GM13977 (cell line): ENCODE data around the gene GBA3.

Experiments
- DNase-seq: peaks from one replicate; pipeline ENCODE4 v3.0.0; 2012; ENCODE audit warnings: low spot score
- CTCF ChIP-seq: IDR thresholded peaks from 2 replicates; pipeline ENCODE4 v1.5.1; 2012; ENCODE audit warnings: mild to moderate bottlenecking, control low read depth; ENCODE audit not compliant: insufficient read depth; ENCODE audit errors: extremely low read depth, missing control alignments
- in situ Hi-C: fragments of 300-500 bp; cut with MboI; formaldehyde crosslinking; loops from one replicate; pipeline ENCODE4 v1.12.0; 2022; ENCODE audit warnings: low sequenced_read_pairs, low pct_unique_long_range_greater_than_20kb, mixed read lengths, inconsistent platforms; ENCODE audit not compliant: unreplicated experiment

GBA3 gene

GRCh38 chr4:22688236-22688635 is 4.5 kb upstream of the GBA3 start:
- TF ChIP-seq CTCF = no peak
- DNase-seq = no peak

GRCh38 chr4:22689428-22689827 is 3.3 kb upstream of the GBA3 start:
- TF ChIP-seq CTCF = no peak
- in situ Hi-C loops = loop anchor here (25.0 kb wide), 1 partner anchor 902 kb away; no protein-coding TSS in a partner anchor
- DNase-seq = no peak

More at GRCh38 chr4:22688236-22688635, 4.5 kb upstream of the GBA3 start:
- in situ Hi-C loops = loop anchor here (25.0 kb wide), 1 partner anchor 901 kb away; no protein-coding TSS in a partner anchor

GRCh38 chr4:22695029-22695428 is 2.3 kb downstream of the GBA3 start:
- in situ Hi-C loops = loop anchor here (10.0 to 25.0 kb wide), 2 partner anchors 270 to 908 kb away; no protein-coding TSS in a partner anchor
- no peak for TF ChIP-seq CTCF
- no peak for DNase-seq

GRCh38 chr4:22695917-22696316 is 3.2 kb downstream of the GBA3 start:
- in situ Hi-C loops = loop anchor here (10.0 to 25.0 kb wide), 2 partner anchors 271 to 909 kb away; no protein-coding TSS in a partner anchor

GRCh38 chr4:22703912-22704311 is 11.2 kb downstream of the GBA3 start:
- no peak for TF ChIP-seq CTCF
- no peak for DNase-seq
- in situ Hi-C loops = no loop called here

More at GRCh38 chr4:22695917-22696316, 3.2 kb downstream of the GBA3 start:
- no peak for DNase-seq
- no peak for TF ChIP-seq CTCF

- no peak for TF ChIP-seq CTCF
- DNase-seq = no peak
- in situ Hi-C loops = no loop called here
These were observed 14.7 kb downstream of the GBA3 start for GRCh38 chr4:22707390-22707789.
